ENCODE measurements around the gene PPARG. TPM values are rescaled to one million over a fixed set of nuclear protein-coding genes. Genes with fewer than 3 reads are reported as not detected.

The PPARG gene
- total RNA-seq, 1 donor from 2014 or later: not detected

GRCh38 chr3:12287727-12288181, 1.1 kb upstream of the PPARG start:
- peaks cover 4% of the 10 kb centered on the region for H3K4me1 Mint-ChIP-seq
- no peak overlapping the region for H3K27ac Mint-ChIP-seq (ENCODE audit: unreplicated experiment)
- H3K9me3 Mint-ChIP-seq: no peaks in the 10 kb centered on the region
- no peaks in the 10 kb centered on the region for H3K36me3 Mint-ChIP-seq (ENCODE audit: low read depth)
- TF ChIP-seq, protein P1, sequence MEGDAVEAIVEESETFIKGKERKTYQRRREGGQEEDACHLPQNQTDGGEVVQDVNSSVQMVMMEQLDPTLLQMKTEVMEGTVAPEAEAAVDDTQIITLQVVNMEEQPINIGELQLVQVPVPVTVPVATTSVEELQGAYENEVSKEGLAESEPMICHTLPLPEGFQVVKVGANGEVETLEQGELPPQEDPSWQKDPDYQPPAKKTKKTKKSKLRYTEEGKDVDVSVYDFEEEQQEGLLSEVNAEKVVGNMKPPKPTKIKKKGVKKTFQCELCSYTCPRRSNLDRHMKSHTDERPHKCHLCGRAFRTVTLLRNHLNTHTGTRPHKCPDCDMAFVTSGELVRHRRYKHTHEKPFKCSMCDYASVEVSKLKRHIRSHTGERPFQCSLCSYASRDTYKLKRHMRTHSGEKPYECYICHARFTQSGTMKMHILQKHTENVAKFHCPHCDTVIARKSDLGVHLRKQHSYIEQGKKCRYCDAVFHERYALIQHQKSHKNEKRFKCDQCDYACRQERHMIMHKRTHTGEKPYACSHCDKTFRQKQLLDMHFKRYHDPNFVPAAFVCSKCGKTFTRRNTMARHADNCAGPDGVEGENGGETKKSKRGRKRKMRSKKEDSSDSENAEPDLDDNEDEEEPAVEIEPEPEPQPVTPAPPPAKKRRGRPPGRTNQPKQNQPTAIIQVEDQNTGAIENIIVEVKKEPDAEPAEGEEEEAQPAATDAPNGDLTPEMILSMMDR (conservative IDR thresholded peaks at IDR 0.05): no peak
- H3K4me3 Mint-ChIP-seq: peak overlapping the region; percentile 80
- DNase-seq (ENCODE audit: low read depth, low spot score): peak; percentile 23
- H3K27me3 Mint-ChIP-seq (ENCODE audit: low read depth): peaks cover 75% of the 10 kb centered on the region

GRCh38 chr3:12289524-12289923, 654 bp downstream of the PPARG start:
- TF ChIP-seq, protein P1 (conservative IDR thresholded peaks at IDR 0.05): no peak
- H3K4me3 Mint-ChIP-seq: peak overlapping the region; percentile 83
- no peaks in the 10 kb centered on the region for H3K9me3 Mint-ChIP-seq
- H3K4me1 Mint-ChIP-seq: peaks cover 4% of the 10 kb centered on the region
- peaks cover 74% of the 10 kb centered on the region for H3K27me3 Mint-ChIP-seq (ENCODE audit: low read depth)
- no peak for DNase-seq (ENCODE audit: low read depth, low spot score)
- no peaks in the 10 kb centered on the region for H3K36me3 Mint-ChIP-seq (ENCODE audit: low read depth)
- H3K27ac Mint-ChIP-seq (ENCODE audit: unreplicated experiment): no peak overlapping the region

GRCh38 chr3:12292770-12293169, 3.9 kb downstream of the PPARG start:
- TF ChIP-seq, protein P1 (conservative IDR thresholded peaks at IDR 0.05): no peak
- no peak overlapping the region for H3K27ac Mint-ChIP-seq (ENCODE audit: unreplicated experiment)
- H3K27me3 Mint-ChIP-seq (ENCODE audit: low read depth): peaks cover 51% of the 10 kb centered on the region
- no peak overlapping the region for H3K4me3 Mint-ChIP-seq
- DNase-seq (ENCODE audit: low read depth, low spot score): no peak
- H3K36me3 Mint-ChIP-seq (ENCODE audit: low read depth): no peaks in the 10 kb centered on the region
- no peaks in the 10 kb centered on the region for H3K9me3 Mint-ChIP-seq
- no peaks in the 10 kb centered on the region for H3K4me1 Mint-ChIP-seq

DNA sequence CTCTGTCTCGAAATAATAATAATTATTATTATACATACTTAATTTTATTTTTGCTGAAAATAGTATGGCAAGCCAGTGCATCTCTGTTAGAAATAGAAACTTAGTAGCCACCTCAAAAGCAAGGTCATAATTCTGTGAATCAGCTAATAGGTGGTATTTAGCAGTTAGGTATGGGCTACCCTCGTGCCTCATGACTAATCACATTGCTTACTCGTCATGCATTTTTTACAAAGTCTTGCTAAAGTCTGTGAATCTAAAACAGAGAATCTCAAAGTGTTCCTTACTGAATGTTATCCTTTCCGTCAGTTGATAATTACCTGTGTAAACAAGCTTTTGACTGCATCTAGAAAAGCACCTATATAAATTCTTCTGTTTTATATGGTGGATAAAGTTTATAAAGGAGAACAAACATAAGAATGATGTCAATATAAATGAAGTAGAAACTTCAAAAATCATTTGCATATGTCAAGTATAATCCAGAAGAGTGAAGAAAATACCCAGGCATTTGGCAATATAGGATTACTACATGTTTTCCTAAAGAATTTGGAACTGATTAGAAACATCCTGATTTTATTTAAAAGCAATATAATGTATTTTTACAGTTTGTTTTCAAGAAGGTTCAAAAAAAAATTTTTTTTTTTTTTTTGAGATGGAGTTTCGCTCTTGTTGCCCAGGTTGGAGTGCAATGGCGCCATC, 6.2 kb downstream of the PPARG start:
- H3K27me3 Mint-ChIP-seq (ENCODE audit: low read depth): peaks cover 32% of the 10 kb centered on the region
- H3K9me3 Mint-ChIP-seq: no peaks in the 10 kb centered on the region
- TF ChIP-seq, protein P1 (conservative IDR thresholded peaks at IDR 0.05): no peak
- no peaks in the 10 kb centered on the region for H3K4me1 Mint-ChIP-seq
- DNase-seq (ENCODE audit: low read depth, low spot score): no peak
- H3K27ac Mint-ChIP-seq (ENCODE audit: unreplicated experiment): no peak overlapping the region
- no peak overlapping the region for H3K4me3 Mint-ChIP-seq
- H3K36me3 Mint-ChIP-seq (ENCODE audit: low read depth): no peaks in the 10 kb centered on the region

GRCh38 chr3:12296511-12296910, 7.6 kb downstream of the PPARG start:
- peaks cover 25% of the 10 kb centered on the region for H3K27me3 Mint-ChIP-seq (ENCODE audit: low read depth)
- no peak overlapping the region for H3K27ac Mint-ChIP-seq (ENCODE audit: unreplicated experiment)
- H3K36me3 Mint-ChIP-seq (ENCODE audit: low read depth): no peaks in the 10 kb centered on the region
- H3K4me1 Mint-ChIP-seq: no peaks in the 10 kb centered on the region
- no peak for DNase-seq (ENCODE audit: low read depth, low spot score)
- TF ChIP-seq, protein P1 (conservative IDR thresholded peaks at IDR 0.05): no peak
- H3K4me3 Mint-ChIP-seq: no peak overlapping the region
- no peaks in the 10 kb centered on the region for H3K9me3 Mint-ChIP-seq
